Caco-2 (cell line): ENCODE measurements around the gene C2orf81. TPM values are rescaled to one million over a fixed set of nuclear protein-coding genes. Genes with fewer than 3 reads are reported as not detected.

Experiments
- BruUV-seq: library from RNA; stranded (reverse); fragments of 400-500 nt; replicated peaks from 2 replicates; lab custom pipeline; 2021; lab: Mats Ljungman, UMichigan
- CTCF ChIA-PET: fragments of 300-600 bp; sonication (Branson Sonifier 250); formaldehyde crosslinking; loops from one replicate; lab custom pipeline; 2022; ENCODE audit warnings: antibody characterized with exemption; lab: Charles Lee
- POLR2A ChIA-PET: fragments of 300-600 bp; sonication (Branson Sonifier 250); formaldehyde crosslinking; loops from one replicate; lab custom pipeline; 2022; ENCODE audit warnings: antibody characterized with exemption; lab: Charles Lee
- DNase-seq, 2 experiments: peaks; one replicate each; pipeline versions ENCODE4 v3.0.0 to v3.0.0-alpha.2; 2020 to 2022
- H3K27me3 ChIP-seq: replicated peaks from 2 replicates; pipeline ENCODE4 v1.6.0; 2011; ENCODE audit warnings: low read length; ENCODE audit not compliant: control insufficient read depth, insufficient read depth
- H3K36me3 ChIP-seq: 2 replicates; pipeline ENCODE4 v1.5.1; 2011; ENCODE audit warnings: low read length; ENCODE audit not compliant: control insufficient read depth, insufficient read depth
- H3K4me1 ChIP-seq: fragments of 250-450 bp; sonication (Bioruptor Pico); 2 replicates; pipeline ENCODE4 v1.5.1; 2020; ENCODE audit warnings: mild to moderate bottlenecking
- H3K4me3 ChIP-seq: 2 replicates; pipeline ENCODE4 v1.5.1; 2011; ENCODE audit warnings: low read depth, mild to moderate bottlenecking, control low read depth, low read length
- H3K9me3 ChIP-seq: fragments of 250-450 bp; sonication (Bioruptor Pico); 2 replicates; pipeline ENCODE4 v1.5.1; 2020; ENCODE audit warnings: mild to moderate bottlenecking, moderate library complexity
- H3K27ac Mint-ChIP-seq: one replicate; pipeline ENCODE4 v1.8.0; 2022; ENCODE audit warnings: mixed read lengths; ENCODE audit not compliant: unreplicated experiment
- H3K27me3 Mint-ChIP-seq: one replicate; pipeline ENCODE4 v1.8.0; 2022; ENCODE audit warnings: mixed read lengths; ENCODE audit not compliant: insufficient read depth, unreplicated experiment
- H3K36me3 Mint-ChIP-seq: one replicate; pipeline ENCODE4 v1.8.0; 2022; ENCODE audit warnings: mild to moderate bottlenecking, mixed read lengths; ENCODE audit not compliant: insufficient read depth, unreplicated experiment
- H3K4me1 Mint-ChIP-seq: one replicate; pipeline ENCODE4 v1.8.0; 2022; ENCODE audit warnings: low read depth, mixed read lengths; ENCODE audit not compliant: unreplicated experiment
- H3K4me3 Mint-ChIP-seq: one replicate; pipeline ENCODE4 v1.8.0; 2022; ENCODE audit warnings: mild to moderate bottlenecking, moderate library complexity, mixed read lengths; ENCODE audit not compliant: unreplicated experiment
- H3K9me3 Mint-ChIP-seq: one replicate; pipeline ENCODE4 v1.8.0; 2022; ENCODE audit warnings: mixed read lengths; ENCODE audit not compliant: unreplicated experiment
- CTCF ChIP-seq, 2 experiments: fragments of 200-600 bp in 1 of 2; IDR thresholded peaks; 1 replicate in 1 of 2; 2 replicates in 1 of 2; pipeline versions ENCODE4 v1.5.1 to v1.8.0; 2011 to 2022; ENCODE audit warnings: antibody characterized with exemption in 1 of 2, control low read depth in 1 of 2, inconsistent platforms in 1 of 2, low read depth in 1 of 2, low read length in 1 of 2, mild to moderate bottlenecking in 1 of 2, moderate library complexity in 1 of 2; ENCODE audit not compliant: insufficient read depth in 1 of 2, severe bottlenecking in 1 of 2, unreplicated experiment in 1 of 2
- intact Hi-C: fragments of 100-400 bp; cut with micrococcal nuclease; formaldehyde crosslinking; loops from one replicate; pipeline ENCODE4 v1.10.0; 2022; ENCODE audit not compliant: unreplicated experiment
- total RNA-seq: library from RNA; stranded (reverse); gene quantifications from 2 replicates; pipeline ENCODE4 v1.2.3, GENCODE V29; 2022

The C2orf81 gene
- total RNA-seq, 1 experiment from 2014 or later: 0.84 TPM

GRCh38 chr2:74385396-74385795, 36.0 kb downstream of the C2orf81 start:
- ChIA-PET CTCF (no interaction called here), POLR2A (no interaction called here)
- no peaks in the 10 kb centered on the region for H3K27me3 ChIP-seq
- no peak overlapping the region for H3K4me3 Mint-ChIP-seq
- no peaks in the 10 kb centered on the region for H3K4me1 Mint-ChIP-seq
- DNase-seq: no peak
- BruUV-seq: no TSS peak
- H3K27me3 Mint-ChIP-seq: no peaks in the 10 kb centered on the region
- no peaks in the 10 kb centered on the region for H3K9me3 Mint-ChIP-seq
- peaks cover 5% of the 10 kb centered on the region for H3K4me1 ChIP-seq
- H3K36me3 Mint-ChIP-seq: peaks cover 13% of the 10 kb centered on the region
- no peaks in the 10 kb centered on the region; the same call in 1 of the 2 replicates for H3K36me3 ChIP-seq
- TF ChIP-seq CTCF (IDR thresholded peaks at IDR 0.05; ENCODE audit: insufficient read depth in 1 of 2, low read depth in 1 of 2, low read length in 1 of 2, severe bottlenecking in 1 of 2, unreplicated experiment in 1 of 2): no peak
- no peaks in the 10 kb centered on the region for H3K9me3 ChIP-seq
- intact Hi-C loops: no loop called here
- H3K4me3 ChIP-seq: no peak overlapping the region
- no peak overlapping the region for H3K27ac Mint-ChIP-seq

GRCh38 chr2:74384051-74384450, 37.4 kb downstream of the C2orf81 start:
- H3K9me3 ChIP-seq: no peaks in the 10 kb centered on the region
- ChIA-PET CTCF (no interaction called here), POLR2A (no interaction called here)
- intact Hi-C loops: no loop called here
- no peak overlapping the region for H3K4me3 Mint-ChIP-seq
- no peak overlapping the region for H3K4me3 ChIP-seq
- no TSS peak for BruUV-seq
- TF ChIP-seq CTCF (IDR thresholded peaks at IDR 0.05; ENCODE audit: insufficient read depth in 1 of 2, low read depth in 1 of 2, low read length in 1 of 2, severe bottlenecking in 1 of 2, unreplicated experiment in 1 of 2): no peak
- no peaks in the 10 kb centered on the region; the same call in 1 of the 2 replicates for H3K36me3 ChIP-seq
- no peaks in the 10 kb centered on the region for H3K27me3 ChIP-seq
- H3K27ac Mint-ChIP-seq: no peak overlapping the region
- DNase-seq: no peak
- peaks cover 4% of the 10 kb centered on the region; the same call in 1 of the 2 replicates for H3K4me1 ChIP-seq
- no peaks in the 10 kb centered on the region for H3K4me1 Mint-ChIP-seq
- no peaks in the 10 kb centered on the region for H3K9me3 Mint-ChIP-seq
- no peaks in the 10 kb centered on the region for H3K27me3 Mint-ChIP-seq
- H3K36me3 Mint-ChIP-seq: peaks cover 13% of the 10 kb centered on the region

GRCh38 chr2:74383254-74383653, 38.2 kb downstream of the C2orf81 start:
- H3K36me3 ChIP-seq: no peaks in the 10 kb centered on the region; the same call in 1 of the 2 replicates
- H3K4me1 ChIP-seq: peaks cover 4% of the 10 kb centered on the region; the same call in 1 of the 2 replicates
- H3K9me3 ChIP-seq: no peaks in the 10 kb centered on the region
- H3K4me1 Mint-ChIP-seq: no peaks in the 10 kb centered on the region
- H3K27me3 ChIP-seq: no peaks in the 10 kb centered on the region
- H3K9me3 Mint-ChIP-seq: no peaks in the 10 kb centered on the region
- POLR2A ChIA-PET: interaction anchor here (0.9 kb wide), 2 partner anchors 8 to 57 kb away, joined by 4 to 6 read pairs; no protein-coding TSS in a partner anchor
- peaks cover 19% of the 10 kb centered on the region for H3K36me3 Mint-ChIP-seq
- no peak overlapping the region for H3K4me3 Mint-ChIP-seq
- intact Hi-C loops: no loop called here
- no TSS peak for BruUV-seq
- no peaks in the 10 kb centered on the region for H3K27me3 Mint-ChIP-seq
- no peak overlapping the region for H3K4me3 ChIP-seq
- CTCF ChIA-PET: interaction anchor here (1.1 kb wide), 1 partner anchor 9 kb away, joined by 3 read pairs; no protein-coding TSS in a partner anchor
- no peak for DNase-seq
- TF ChIP-seq CTCF (IDR thresholded peaks at IDR 0.05; ENCODE audit: insufficient read depth in 1 of 2, low read depth in 1 of 2, low read length in 1 of 2, severe bottlenecking in 1 of 2, unreplicated experiment in 1 of 2): no peak
- H3K27ac Mint-ChIP-seq: peak overlapping the region; percentile 13
